Measurements from ENCODE around the gene PUS1.
A peak's percentile ranks its signal among the peaks of the same experiment; 100 is the strongest.

The PUS1 gene

GRCh38 chr12:131895640-131896079, 33.4 kb upstream of the PUS1 start:
- Histone ChIP-seq H3K27ac (ENCODE audit: low read length) (peak overlapping the region; percentile 72), H3K27me3 (ENCODE audit: low read depth, low read length) (no peaks in the 10 kb centered on the region), H3K36me3 (ENCODE audit: control insufficient read depth in 1 of 2, insufficient read depth in 2 of 2, low read length in 2 of 2) (peaks cover 0 to 8% of the 10 kb centered on the region in 2 donors), H3K4me1 (ENCODE audit: control insufficient read depth in 1 of 2, insufficient read depth in 2 of 2, low read length in 2 of 2) (peaks cover 10 to 32% of the 10 kb centered on the region in 2 donors), H3K9me3 (ENCODE audit: control insufficient read depth in 1 of 2, low read length in 2 of 2) (no peaks in the 10 kb centered on the region), H3K4me3 (ENCODE audit: low read depth in 1 of 2, low read length in 2 of 2) (peak overlapping the region; percentile 67 to 85)

DNA sequence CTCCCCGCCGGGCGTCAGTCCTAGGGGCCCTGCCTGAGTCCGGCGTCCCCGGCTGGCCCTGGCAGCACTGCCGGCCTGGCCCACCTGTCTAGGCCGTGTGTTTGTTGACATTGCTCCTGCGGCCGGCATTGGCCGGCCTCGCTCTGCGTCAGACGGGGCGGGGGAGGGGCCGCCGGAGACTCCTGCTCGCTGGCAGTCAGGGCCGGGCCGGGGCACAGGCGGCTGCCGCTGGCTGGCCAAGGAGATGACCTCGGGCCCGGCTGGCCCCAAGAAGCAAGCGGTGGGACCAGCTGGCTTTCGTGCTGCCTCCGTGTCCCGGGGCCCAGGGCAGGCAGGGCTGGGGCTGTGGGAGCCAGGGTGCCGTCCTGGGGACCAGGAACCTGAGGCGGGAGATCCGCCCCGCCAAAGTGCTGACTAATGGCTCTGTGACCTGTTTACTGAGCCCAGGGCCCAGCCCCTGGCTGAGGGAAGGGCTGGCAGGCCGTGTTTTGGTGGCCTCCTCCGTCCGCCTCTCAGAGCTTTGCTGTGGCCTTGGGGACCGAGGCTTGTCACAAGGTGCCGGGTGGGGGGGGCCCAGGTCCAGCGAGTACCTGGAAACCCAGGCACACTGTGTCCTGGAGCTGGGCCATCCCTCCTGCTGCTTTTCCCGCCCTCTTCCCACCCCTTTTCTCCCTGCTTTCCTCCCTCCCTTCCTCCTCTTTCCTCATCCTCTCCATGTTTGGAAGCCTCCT, 32.8 kb upstream of the PUS1 start:
- H3K36me3 ChIP-seq (ENCODE audit: control insufficient read depth in 1 of 2, insufficient read depth in 2 of 2, low read length in 2 of 2) = peaks cover 0 to 9% of the 10 kb centered on the region in 2 donors
- H3K27me3 ChIP-seq (ENCODE audit: low read depth, low read length) = no peaks in the 10 kb centered on the region
- peak overlapping the region; percentile 67 to 85 for H3K4me3 ChIP-seq (ENCODE audit: low read depth in 1 of 2, low read length in 2 of 2)
- peaks cover 10 to 33% of the 10 kb centered on the region in 2 donors for H3K4me1 ChIP-seq (ENCODE audit: control insufficient read depth in 1 of 2, insufficient read depth in 2 of 2, low read length in 2 of 2)
- H3K9me3 ChIP-seq (ENCODE audit: control insufficient read depth in 1 of 2, low read length in 2 of 2) = no peaks in the 10 kb centered on the region
- H3K27ac ChIP-seq (ENCODE audit: low read length) = peak overlapping the region; percentile 72

DNA sequence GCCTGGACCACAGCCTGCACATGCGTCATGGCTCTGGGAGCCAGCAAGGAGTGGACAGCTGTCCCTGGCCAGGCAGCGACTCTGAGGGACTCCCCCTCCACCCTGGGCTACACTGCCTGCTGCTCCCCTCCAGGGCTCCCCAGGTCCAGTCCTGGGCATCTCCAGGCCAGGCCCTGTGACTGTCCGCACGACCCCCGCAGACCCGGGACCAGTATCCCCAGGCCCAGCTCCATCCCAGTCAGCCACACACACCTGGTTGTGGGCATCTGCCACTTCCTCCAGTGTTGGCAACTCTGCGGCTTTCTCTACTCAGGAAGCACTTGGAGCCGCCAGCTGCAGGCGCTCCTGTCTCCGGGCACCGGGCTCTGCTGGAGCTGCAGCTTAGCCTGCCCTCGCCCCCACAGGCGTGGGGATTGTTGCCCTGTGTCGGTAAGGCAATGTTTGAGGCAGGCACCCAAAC, 32.2 kb upstream of the PUS1 start:
- peaks cover 10 to 39% of the 10 kb centered on the region in 2 donors for H3K4me1 ChIP-seq (ENCODE audit: control insufficient read depth in 1 of 2, insufficient read depth in 2 of 2, low read length in 2 of 2)
- no peaks in the 10 kb centered on the region for H3K9me3 ChIP-seq (ENCODE audit: control insufficient read depth in 1 of 2, low read length in 2 of 2)
- H3K36me3 ChIP-seq (ENCODE audit: control insufficient read depth in 1 of 2, insufficient read depth in 2 of 2, low read length in 2 of 2) = peaks cover 0 to 9% of the 10 kb centered on the region in 2 donors
- H3K27me3 ChIP-seq (ENCODE audit: low read depth, low read length) = no peaks in the 10 kb centered on the region
- H3K27ac ChIP-seq (ENCODE audit: low read length) = peak overlapping the region; percentile 72
- H3K4me3 ChIP-seq (ENCODE audit: low read depth in 1 of 2, low read length in 2 of 2) = peak overlapping the region; percentile 67 to 85

- H3K27ac ChIP-seq (ENCODE audit: low read length) = peak overlapping the region; percentile 72
Measured at GRCh38 chr12:131897276-131897675, 31.8 kb upstream of the PUS1 start.

DNA sequence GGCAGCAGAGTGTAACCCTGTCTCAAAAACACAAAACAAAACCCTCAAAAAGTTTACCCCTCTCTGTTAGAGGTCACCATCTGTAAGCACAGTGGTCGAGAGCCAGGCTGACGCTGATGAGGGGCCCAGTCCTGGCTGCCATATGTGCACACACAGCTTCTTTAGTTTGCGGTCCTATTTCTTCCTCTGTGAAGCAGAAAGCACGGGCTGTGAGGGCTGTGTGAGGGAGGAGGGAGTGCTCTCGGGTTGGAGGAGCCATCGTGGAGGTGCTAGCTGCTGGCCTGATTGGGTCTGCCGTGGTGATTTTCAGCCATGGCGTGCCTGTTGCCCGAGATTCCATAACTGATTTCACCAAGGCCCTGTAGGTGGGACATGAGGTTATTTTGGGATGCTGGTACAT, 31.2 kb upstream of the PUS1 start:
- H3K9me3 ChIP-seq (ENCODE audit: control insufficient read depth in 1 of 2, low read length in 2 of 2) = no peaks in the 10 kb centered on the region
- H3K4me1 ChIP-seq (ENCODE audit: control insufficient read depth in 1 of 2, insufficient read depth in 2 of 2, low read length in 2 of 2) = peaks cover 10 to 48% of the 10 kb centered on the region in 2 donors
- no peak overlapping the region for H3K4me3 ChIP-seq (ENCODE audit: low read depth in 1 of 2, low read length in 2 of 2)
- H3K36me3 ChIP-seq (ENCODE audit: control insufficient read depth in 1 of 2, insufficient read depth in 2 of 2, low read length in 2 of 2) = peaks cover 0 to 9% of the 10 kb centered on the region in 2 donors
- H3K27me3 ChIP-seq (ENCODE audit: low read depth, low read length) = no peaks in the 10 kb centered on the region
- H3K27ac ChIP-seq (ENCODE audit: low read length) = no peak overlapping the region

More at GRCh38 chr12:131897276-131897675, 31.8 kb upstream of the PUS1 start:
- H3K4me1 ChIP-seq (ENCODE audit: control insufficient read depth in 1 of 2, insufficient read depth in 2 of 2, low read length in 2 of 2) = peaks cover 10 to 43% of the 10 kb centered on the region in 2 donors
- H3K9me3 ChIP-seq (ENCODE audit: control insufficient read depth in 1 of 2, low read length in 2 of 2) = no peaks in the 10 kb centered on the region
- H3K27me3 ChIP-seq (ENCODE audit: low read depth, low read length) = no peaks in the 10 kb centered on the region
- peak overlapping the region in 1 of 2 donors; percentile 85 for H3K4me3 ChIP-seq (ENCODE audit: low read depth in 1 of 2, low read length in 2 of 2)
- peaks cover 0 to 9% of the 10 kb centered on the region in 2 donors for H3K36me3 ChIP-seq (ENCODE audit: control insufficient read depth in 1 of 2, insufficient read depth in 2 of 2, low read length in 2 of 2)

DNA sequence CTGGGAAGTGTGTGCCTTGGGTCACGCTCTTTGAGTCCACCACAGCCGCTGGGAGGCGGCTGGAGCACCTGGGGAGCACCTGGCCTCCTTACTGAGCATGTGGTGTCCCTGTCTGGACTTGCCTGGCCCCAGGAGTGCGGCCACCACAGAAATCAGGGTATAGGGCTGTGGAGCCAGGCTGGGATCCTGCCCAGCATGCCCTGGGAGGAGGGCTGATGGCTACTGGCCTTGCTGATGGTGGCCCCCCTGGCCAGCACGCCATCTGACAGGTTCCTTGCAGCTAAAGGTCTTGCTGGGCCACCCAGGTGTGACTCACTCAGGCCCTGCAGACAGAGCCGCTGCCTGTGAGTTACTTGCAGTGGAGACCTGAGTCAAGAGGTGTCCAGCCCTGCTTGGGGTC, 28.7 kb upstream of the PUS1 start:
- Histone ChIP-seq H3K27ac (ENCODE audit: low read length) (no peak overlapping the region), H3K27me3 (ENCODE audit: low read depth, low read length) (no peaks in the 10 kb centered on the region), H3K4me1 (ENCODE audit: control insufficient read depth in 1 of 2, insufficient read depth in 2 of 2, low read length in 2 of 2) (peaks cover 10 to 66% of the 10 kb centered on the region in 2 donors), H3K9me3 (ENCODE audit: control insufficient read depth in 1 of 2, low read length in 2 of 2) (no peaks in the 10 kb centered on the region), H3K4me3 (ENCODE audit: low read depth in 1 of 2, low read length in 2 of 2) (no peak overlapping the region), H3K36me3 (ENCODE audit: control insufficient read depth in 1 of 2, insufficient read depth in 2 of 2, low read length in 2 of 2) (peaks cover 0 to 12% of the 10 kb centered on the region in 2 donors)

GRCh38 chr12:131901431-131902331, 27.4 kb upstream of the PUS1 start:
- Histone ChIP-seq H3K4me1 (ENCODE audit: control insufficient read depth in 1 of 2, insufficient read depth in 2 of 2, low read length in 2 of 2) (peaks cover 8 to 64% of the 10 kb centered on the region in 2 donors), H3K27me3 (ENCODE audit: low read depth, low read length) (no peaks in the 10 kb centered on the region), H3K4me3 (ENCODE audit: low read depth in 1 of 2, low read length in 2 of 2) (no peak overlapping the region), H3K36me3 (ENCODE audit: control insufficient read depth in 1 of 2, insufficient read depth in 2 of 2, low read length in 2 of 2) (peaks cover 0 to 9% of the 10 kb centered on the region in 2 donors), H3K9me3 (ENCODE audit: control insufficient read depth in 1 of 2, low read length in 2 of 2) (no peaks in the 10 kb centered on the region), H3K27ac (ENCODE audit: low read length) (no peak overlapping the region)

GRCh38 chr12:131902332-131903241, 26.5 kb upstream of the PUS1 start:
- H3K27ac ChIP-seq (ENCODE audit: low read length) = no peak overlapping the region
- peaks cover 4 to 55% of the 10 kb centered on the region in 2 donors for H3K4me1 ChIP-seq (ENCODE audit: control insufficient read depth in 1 of 2, insufficient read depth in 2 of 2, low read length in 2 of 2)
- no peaks in the 10 kb centered on the region for H3K27me3 ChIP-seq (ENCODE audit: low read depth, low read length)
- no peaks in the 10 kb centered on the region for H3K9me3 ChIP-seq (ENCODE audit: control insufficient read depth in 1 of 2, low read length in 2 of 2)
- H3K36me3 ChIP-seq (ENCODE audit: control insufficient read depth in 1 of 2, insufficient read depth in 2 of 2, low read length in 2 of 2) = peaks cover 0 to 15% of the 10 kb centered on the region in 2 donors
- no peak overlapping the region for H3K4me3 ChIP-seq (ENCODE audit: low read depth in 1 of 2, low read length in 2 of 2)

DNA sequence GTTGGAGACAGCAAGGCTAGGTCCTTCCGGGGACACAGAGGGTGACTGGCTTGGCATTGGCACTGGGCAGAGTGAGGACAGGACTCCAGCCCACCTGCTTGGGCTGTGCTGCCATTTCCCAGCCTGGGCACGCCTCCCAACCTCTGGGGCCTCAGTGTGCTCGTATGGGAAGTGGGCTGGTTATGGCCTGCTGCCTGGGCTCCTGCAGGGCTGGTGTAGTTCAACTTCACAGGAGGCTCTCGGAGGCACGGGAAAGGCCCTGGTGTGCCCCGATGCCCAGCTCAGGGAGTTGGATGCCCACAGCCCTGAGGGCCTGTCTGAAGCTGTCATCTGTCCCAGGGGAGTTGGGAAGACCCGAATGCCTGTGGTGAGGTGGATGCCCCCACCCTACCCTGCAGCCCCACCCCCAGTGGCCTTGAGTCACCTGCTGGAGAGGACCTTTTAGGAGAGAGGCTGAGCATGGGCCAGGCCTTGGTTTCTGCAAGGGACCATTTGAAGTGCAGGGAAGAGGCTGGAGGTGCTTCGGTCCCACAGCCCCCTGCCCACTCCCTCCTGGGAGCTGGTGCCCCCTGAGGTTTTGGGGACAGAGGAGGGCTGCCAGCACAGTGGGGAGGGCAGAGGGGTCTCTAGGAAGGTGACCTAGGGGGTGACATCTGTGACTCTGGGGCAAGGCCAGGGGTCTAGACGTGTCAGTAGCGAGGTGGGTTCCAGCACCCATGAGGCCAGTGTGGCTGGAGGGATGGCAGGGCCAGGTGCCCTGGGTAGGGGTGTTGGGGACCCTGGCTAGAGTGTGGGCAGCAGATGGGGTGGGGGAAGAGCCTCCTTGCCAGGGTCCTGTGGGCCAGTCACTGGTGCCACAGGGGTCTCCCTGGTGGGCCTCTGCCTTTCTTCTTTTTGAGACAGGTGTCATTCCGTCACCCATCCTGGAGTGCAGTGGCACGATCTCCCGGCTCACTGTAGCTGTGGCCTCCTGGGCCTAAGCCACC, 25.5 kb upstream of the PUS1 start:
- H3K36me3 ChIP-seq (ENCODE audit: control insufficient read depth in 1 of 2, insufficient read depth in 2 of 2, low read length in 2 of 2) = peaks cover 0 to 23% of the 10 kb centered on the region in 2 donors
- H3K27ac ChIP-seq (ENCODE audit: low read length) = no peak overlapping the region

DNA sequence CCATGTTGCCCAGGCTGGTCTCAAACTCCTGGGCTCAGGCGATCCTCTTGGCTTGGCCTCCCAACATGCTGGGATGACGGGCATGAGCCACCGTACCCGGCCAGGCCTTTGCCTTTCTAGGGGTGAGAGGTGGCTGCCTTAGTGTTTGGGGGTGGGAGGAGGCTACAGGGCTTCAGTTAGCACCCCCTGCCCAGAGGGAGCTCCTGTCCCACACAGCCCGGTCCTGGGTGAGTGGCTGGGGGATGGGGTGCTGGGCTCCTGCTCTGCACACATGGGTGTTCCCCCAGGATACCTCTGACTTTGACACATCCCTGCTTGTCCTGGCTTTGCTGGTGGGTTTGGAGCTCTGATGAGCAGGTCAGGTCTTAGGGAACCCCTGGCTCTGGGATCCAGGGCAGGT, 24.7 kb upstream of the PUS1 start:
- no peak overlapping the region for H3K27ac ChIP-seq (ENCODE audit: low read length)
- peaks cover 0 to 31% of the 10 kb centered on the region in 2 donors for H3K36me3 ChIP-seq (ENCODE audit: control insufficient read depth in 1 of 2, insufficient read depth in 2 of 2, low read length in 2 of 2)
- no peaks in the 10 kb centered on the region for H3K9me3 ChIP-seq (ENCODE audit: control insufficient read depth in 1 of 2, low read length in 2 of 2)
- peaks cover 0 to 55% of the 10 kb centered on the region in 2 donors for H3K4me1 ChIP-seq (ENCODE audit: control insufficient read depth in 1 of 2, insufficient read depth in 2 of 2, low read length in 2 of 2)
- no peak overlapping the region for H3K4me3 ChIP-seq (ENCODE audit: low read depth in 1 of 2, low read length in 2 of 2)
- H3K27me3 ChIP-seq (ENCODE audit: low read depth, low read length) = no peaks in the 10 kb centered on the region

More for the DNA sequence above, 25.5 kb upstream of the PUS1 start:
- H3K27me3 ChIP-seq (ENCODE audit: low read depth, low read length) = no peaks in the 10 kb centered on the region
- H3K9me3 ChIP-seq (ENCODE audit: control insufficient read depth in 1 of 2, low read length in 2 of 2) = no peaks in the 10 kb centered on the region
- no peak overlapping the region for H3K4me3 ChIP-seq (ENCODE audit: low read depth in 1 of 2, low read length in 2 of 2)
- peaks cover 0 to 55% of the 10 kb centered on the region in 2 donors for H3K4me1 ChIP-seq (ENCODE audit: control insufficient read depth in 1 of 2, insufficient read depth in 2 of 2, low read length in 2 of 2)

Data from muscle layer of duodenum (tissue), 2 donors.